IPS DF 4.7 (cell line): ENCODE data around the gene SARS2.
A peak's percentile ranks its signal among the peaks of the same experiment; 100 is the strongest.
"Not testable (repeated sequence)": the region's sequence is repeated elsewhere in the genome, so short reads cannot be mapped to it uniquely, and the experiment has no call there.

Source experiments
- DNase-seq: peaks from one replicate; pipeline ENCODE4 v3.0.0-alpha.2; 2013; ENCODE audit warnings: low spot score; ENCODE audit errors: extremely low read depth

SARS2 gene, protein sequence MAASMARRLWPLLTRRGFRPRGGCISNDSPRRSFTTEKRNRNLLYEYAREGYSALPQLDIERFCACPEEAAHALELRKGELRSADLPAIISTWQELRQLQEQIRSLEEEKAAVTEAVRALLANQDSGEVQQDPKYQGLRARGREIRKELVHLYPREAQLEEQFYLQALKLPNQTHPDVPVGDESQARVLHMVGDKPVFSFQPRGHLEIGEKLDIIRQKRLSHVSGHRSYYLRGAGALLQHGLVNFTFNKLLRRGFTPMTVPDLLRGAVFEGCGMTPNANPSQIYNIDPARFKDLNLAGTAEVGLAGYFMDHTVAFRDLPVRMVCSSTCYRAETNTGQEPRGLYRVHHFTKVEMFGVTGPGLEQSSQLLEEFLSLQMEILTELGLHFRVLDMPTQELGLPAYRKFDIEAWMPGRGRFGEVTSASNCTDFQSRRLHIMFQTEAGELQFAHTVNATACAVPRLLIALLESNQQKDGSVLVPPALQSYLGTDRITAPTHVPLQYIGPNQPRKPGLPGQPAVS

DNA sequence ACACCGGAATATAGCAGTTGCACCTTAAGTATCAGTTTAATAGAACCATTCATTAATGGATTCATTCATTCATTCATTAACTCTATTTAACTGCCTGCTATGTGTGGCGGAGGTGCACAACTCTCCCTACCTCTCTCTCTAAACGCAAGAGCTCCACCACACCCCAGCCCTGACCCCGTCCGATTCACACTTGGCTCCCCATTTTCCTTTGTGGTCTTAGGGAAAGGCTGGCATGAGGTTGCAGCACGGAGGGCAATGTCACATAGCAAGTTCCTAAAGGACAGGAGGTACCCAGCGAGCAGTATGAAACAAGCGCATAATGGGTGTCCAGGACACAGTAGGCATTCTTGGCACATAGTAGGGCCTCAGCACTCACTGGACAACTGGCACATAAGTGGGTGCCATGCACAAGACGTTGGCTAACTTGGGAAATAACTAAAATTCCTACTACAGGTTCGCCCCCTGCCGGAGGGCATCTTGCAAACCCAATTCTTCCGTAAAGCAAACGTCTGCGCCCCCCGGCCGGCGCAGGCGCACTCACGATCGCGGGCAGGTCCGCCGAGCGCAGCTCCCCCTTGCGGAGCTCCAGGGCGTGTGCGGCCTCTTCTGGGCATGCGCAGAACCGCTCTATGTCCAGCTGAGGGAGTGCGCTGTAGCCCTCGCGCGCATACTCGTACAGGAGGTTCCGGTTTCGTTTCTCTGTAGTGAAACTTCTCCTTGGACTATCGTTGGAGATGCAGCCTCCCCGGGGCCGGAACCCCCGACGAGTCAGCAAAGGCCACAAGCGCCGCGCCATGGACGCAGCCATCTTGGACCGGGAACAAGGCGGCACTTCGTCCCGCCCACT lies at the start of gene SARS2:
TSS of gene SARS2 (minus strand) at position 835 of the 847 bp plus-strand sequence. CDS start at position 808, 27 bp downstream.
- peak; percentile 69 for DNase-seq

DNA sequence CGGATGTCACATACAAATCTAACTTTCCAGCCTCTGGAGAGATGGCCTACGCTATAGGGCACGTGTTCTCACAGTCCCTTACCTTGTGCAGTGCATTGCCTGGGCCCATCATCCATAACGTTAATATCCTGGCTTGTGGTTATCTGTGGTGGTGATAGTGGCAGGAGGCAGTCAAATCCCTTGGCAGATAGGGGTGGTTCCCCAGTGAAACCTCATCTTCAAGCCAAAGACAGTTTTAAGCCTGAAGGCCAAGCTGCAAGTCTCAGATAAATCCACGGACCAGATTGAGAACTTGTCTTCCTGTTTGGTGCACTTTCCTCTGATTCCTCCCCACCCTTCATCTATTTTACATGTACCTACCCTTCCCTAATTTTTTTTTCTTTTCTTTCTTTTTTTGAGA lies 49.2 kb upstream of the SARS2 start:
- DNase-seq = no peak

DNA sequence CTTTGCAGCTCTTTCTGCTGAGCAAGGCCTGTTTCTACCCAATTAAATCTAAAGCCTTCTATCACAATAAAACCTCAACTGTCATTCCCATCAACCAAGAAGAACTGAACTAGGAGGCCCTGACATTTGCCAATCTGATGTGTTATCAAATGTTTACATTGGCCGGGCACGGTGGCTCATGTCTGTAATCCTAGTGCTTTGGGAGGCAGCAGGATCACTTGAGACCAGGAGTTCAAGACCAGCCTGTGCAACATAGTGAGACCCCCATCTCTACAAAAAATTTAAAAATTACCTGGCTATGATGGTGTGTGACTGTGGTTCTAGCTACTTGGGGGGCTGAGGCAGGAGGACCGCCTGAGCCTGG lies 47.7 kb upstream of the SARS2 start:
- DNase-seq = no peak

DNA sequence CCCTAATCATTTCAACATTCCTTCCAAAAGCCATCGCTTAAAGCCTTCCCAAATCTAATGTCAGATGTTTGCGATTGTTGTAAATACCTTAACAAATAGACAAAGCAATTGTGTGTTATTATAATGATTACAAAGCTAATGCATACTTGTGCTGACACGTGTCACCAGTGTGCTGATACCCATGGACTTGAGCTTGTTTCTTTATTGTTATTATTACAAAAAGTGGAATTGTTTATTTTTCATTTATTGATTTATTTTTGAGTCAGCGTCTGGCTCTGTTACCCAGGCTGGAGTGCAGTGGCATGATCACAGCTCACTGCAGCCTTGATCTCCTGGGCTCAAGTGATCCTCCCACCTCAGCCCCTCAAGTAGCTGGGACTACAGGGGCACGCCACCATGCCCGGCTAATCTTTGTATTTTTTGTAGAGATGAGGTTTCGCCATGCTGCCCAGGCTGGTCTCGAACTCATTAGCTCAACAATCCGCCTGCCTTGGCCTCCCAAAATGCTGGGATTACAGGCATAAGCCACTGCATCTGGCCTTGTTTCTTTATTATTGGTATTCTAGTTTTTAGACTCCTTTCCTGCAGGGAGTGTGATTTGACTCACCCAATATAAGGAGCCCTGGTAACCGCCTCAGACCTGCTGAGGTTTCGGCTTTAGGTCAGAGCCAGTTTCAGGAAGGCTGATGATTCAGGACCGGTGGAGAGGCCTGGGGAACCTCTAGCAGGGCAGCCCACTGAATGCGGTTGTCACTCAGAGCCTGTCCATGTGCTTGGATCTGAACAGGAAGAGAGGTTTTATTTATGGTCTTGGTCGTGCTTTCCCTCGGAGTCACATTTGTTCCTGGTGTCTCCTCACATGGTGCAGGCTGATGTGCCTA lies 47.1 kb upstream of the SARS2 start:
- no peak for DNase-seq

DNA sequence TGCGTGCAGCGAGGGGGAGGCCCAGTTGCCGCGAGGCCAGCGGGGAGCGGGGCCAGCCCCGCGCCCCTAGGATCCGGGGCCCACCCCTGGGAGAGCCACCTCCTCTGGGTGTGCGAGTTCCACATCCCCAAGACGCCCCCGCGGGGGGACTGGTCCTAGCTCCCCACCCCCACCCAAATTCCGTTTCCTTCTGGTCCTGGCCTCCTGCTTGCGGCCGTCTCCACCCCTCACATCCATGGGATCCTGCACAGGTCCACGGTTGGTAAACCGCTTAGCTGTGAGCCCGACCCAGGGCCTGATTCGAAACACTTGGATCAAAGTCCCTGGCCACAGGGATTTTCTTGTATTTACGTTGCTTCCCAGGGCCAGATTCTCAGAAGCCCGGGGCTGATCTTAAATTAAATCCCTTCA lies 45.3 kb upstream of the SARS2 start:
- no peak for DNase-seq

DNA sequence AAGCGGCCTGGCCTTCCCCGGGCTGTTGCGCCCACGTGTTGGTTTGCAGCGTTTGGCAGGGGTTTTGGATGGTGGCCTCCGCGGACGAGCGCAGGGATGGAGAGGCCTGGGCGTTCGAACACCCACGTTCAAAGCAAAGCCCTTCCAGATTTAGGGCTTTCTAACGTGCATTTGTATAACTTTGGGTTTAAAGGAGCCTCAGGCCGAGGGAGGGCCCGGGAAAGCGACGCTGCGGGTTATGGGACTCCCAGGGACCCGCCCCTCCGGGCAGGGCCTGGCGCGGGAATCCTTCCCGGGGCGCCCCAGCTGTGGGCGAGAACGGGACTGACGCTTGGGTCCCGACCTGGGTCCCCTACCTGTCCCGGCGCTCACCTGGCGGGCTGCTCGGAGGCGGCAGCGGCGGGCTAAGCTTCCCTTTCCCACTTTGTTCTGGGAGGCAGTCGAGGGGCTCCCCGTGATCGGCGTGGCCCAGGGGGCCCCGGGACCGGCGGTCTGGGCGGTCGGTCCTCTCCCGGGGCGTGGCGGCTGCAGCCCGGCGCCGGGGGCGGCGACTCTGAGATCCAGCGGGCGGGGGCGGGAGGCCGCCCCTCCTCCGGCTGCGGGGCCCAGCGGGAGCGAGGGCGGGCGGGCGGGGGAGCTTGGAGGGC lies 44.8 kb upstream of the SARS2 start, which contains the start of gene FBXO17:
TSS of gene FBXO17 (minus strand) at position 529 of the 647 bp plus-strand sequence. CDS start 25,423 bp downstream, outside the sequence.
- no peak for DNase-seq

DNA sequence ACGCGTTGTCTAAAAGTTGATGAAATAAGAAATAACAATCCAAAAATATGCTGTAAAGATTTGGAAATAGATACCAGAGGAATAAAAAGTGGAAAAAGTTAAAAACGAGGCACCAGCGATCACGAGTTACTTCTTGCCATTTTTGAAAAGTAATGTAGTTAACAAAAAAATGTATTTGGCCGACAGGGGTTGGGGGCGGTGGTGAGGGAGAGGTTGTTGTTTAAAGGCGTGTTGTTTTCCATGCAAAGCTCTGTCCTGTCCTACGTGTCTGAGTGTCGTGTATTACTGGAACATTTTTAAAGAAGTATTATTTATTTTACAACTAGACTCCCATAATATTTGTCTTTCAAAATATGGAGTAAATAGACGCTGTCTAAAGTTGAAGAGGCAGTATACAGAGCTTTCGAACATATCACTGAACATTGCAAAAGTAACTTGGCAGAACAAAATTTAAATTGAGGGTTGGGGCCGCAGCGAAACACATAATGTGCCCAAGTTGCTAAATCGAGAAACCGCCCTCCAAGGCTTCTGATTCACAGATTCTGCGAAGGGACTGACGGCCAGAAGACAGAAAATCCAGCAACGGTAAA lies 44.2 kb upstream of the SARS2 start:
- DNase-seq = no peak

DNA sequence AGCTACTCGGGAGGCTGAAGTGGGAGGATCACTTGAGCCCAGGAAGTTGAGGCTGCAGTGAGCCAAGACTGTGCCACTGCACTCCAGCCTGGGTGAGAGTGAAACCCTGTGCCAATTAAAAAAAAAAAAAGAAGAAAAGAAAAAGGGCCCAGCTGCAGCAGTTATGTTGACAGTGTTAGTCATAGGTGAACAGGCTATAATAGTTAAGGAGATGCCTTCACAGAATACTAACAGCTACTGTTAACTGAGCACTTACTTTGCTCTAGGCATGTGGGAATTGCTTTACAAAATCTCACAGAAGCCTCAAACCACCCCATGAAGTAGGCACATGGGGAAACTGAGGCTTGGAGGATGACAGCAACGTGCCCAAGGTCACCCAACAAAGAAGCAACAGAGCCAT lies 41.1 kb upstream of the SARS2 start:
- no peak for DNase-seq

DNA sequence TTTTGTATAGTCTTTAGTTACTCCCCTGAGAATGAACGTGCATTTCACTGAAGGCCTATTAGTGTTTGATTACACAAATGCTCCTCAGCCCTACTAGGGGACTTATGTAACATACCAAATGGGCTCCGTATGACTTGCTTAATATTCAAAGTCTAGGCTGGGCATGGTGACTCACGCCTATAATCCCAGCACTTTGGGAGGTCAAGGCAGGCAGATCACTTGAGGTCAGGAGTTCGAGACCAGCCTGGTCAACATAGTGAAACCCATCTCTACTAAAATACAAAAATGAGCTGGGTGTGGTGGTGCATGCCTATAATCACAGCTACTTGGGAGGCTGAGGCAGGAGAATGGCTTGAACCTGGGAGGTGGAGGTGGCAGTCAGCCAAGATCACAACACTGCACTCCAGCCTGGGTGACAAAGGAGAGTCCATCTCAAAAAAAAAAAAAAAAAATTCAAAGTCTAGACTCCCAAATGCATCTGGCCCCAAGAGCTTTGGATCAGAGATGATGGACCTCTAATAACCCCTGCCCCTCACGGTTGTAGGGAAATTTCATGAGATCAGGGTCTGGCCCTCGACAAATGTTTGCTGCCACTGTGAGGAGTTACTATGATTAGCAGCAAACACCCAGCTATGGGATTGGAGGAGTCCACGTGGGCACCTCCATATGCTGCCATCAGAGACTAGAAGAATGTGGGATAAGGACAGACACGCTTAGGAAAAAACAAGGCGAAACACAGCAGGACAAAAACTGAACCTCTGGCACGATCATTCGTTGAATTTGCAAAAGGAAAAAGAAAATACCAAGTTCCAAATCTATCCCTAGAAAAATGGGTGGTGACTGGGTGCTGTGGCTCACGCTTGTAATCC lies 40.3 kb upstream of the SARS2 start:
- no peak for DNase-seq

DNA sequence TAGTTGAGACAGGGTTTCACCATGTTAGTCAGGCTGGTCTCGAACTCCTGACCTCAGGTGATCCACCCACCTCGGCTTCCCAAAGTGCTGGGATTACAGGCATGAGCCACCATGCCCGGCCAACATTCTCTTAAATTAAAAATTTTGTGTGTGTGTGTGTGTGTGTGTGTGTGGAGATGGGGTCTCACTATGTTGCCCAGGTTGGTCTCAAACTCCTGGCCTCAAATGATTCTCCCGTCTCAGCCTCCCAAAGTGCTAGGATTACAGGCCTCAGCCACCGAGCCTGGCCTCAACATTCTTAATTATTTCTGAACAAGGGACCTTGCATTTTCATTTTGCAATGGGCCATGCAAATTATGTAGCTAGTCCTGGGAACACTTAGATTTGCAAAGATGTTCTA lies 35.6 kb upstream of the SARS2 start:
- DNase-seq = not testable (repeated sequence)

DNA sequence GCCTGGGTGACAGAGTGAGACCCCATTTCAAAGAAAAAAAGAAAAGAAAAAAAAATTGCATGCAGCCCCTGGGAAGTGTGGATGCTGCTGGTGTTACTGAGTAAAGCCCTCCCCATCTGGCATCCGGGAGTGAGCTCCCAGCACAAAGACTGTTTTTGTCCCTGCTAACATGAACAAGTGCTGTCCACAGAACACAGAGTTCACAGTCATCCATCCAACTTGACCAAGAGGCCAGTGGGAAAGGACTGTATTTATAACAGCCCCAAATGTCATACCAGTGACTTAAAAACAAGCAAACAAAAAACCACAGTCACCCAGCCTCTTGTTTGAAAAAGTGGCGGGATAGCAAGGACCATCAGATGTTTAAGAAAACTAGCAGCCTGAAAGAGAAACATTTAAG lies 34.2 kb upstream of the SARS2 start:
- no peak for DNase-seq

DNA sequence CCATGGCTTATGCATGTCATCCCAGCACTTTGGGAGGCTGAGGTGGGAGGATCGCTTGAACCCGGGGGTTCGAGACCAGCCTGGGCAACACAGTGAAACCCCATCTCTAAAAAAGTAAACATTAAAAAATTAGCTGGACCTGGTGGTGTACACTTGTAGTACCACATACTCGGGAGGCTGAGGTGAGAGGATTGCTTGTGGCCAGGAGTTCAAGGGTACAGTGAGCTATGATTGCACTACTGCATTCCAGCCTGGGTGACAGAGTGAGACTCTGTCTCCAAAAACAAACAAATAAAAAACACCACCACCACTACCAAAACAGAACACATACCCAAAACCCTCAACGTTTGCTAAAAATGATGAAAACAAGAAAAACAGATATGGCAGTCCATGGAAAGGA lies 29.1 kb upstream of the SARS2 start:
- no peak for DNase-seq

DNA sequence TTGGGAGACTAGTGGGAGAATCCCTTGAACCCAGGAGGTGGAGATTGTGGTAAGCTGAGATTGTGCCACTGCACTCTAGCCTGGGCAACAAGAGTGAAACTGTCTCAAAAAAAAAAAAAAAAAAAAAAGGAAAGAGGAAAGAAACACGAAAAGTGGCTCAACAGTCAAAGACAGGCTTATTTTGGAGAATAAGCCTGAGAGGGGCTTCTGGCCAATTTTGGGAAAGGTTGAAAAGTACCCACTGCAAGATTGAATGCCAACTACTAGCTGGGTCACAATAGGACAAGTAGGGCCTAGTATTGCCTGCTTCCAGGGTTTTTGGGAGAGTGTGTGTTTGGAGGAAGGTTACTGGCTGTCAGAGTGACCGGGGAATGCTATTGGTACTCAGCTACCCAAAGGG lies 27.7 kb upstream of the SARS2 start:
- no peak for DNase-seq

DNA sequence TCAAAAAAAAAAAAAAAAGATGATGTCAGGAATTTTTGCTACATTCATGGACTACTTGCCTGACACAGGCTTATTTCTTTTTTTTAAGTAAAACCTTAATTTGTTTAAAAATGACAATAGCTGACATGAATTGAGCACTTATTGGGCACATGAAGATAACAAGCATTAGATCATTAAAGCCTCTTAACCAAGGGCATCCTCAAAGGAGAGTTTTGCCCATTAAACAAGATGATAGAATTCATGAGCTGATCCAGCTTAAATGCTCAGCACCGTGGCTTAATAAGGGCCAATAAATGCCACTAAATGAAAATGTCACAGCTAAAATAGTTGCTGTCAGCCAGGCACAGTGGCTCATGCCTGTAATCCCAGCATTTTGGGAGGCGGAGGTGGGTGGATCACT lies 25.7 kb upstream of the SARS2 start:
- no peak for DNase-seq

DNA sequence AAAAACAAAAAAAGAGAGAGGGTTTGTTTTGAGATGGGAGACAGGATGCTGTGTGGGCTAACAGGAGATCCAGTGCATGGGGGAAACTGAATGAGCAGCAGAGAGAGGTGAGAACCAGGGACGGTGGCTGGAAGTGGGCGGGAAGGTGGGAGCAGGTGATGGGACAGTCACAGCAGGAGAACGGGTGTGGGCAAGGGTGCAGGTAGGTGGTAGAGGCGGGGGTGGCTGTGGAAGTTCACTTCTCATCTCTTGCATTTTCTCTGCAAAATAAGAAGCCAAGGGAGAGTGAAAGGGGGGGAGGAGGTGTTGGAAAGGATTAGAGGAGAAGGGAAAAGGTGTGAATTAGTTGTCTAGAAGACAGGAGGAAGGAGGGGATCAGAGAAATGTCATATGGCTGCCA lies 23.1 kb upstream of the SARS2 start:
- DNase-seq = no peak

DNA sequence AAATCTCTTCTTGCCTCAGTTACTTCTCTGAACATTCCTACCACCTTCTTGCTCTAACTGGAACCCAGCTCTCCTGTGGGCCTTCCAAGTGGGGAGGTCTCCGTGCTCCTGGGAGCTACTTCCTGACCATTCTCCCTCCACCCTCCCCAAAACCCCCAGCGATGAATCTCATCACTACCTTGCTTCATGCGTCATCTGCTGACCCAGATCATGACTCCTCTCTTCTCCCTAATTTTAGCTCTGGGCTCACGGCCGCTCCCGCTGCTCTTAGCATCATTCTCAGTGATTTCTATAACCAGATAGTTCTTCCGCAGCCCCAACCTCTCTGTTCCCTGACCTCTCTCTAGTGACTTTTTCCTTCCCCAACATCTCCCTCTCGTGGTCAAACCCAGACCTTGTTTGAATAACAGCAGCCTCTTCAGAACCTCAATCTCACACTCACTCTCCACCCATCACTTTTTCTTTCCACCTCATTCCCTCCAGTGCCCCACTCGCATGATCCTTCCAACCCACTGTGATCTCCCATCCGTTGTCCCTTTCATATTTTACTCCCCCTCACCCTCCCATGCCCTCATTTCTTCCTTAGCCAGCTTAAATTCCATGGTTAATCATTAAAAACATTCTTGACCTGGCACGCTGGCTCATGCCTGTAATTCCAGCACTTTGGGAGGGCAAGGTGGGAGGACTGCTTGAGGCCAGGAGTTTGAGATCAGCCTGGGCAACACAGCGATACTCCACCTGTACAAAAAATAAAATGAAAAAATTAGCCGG lies 22.0 kb upstream of the SARS2 start:
- DNase-seq = no peak

DNA sequence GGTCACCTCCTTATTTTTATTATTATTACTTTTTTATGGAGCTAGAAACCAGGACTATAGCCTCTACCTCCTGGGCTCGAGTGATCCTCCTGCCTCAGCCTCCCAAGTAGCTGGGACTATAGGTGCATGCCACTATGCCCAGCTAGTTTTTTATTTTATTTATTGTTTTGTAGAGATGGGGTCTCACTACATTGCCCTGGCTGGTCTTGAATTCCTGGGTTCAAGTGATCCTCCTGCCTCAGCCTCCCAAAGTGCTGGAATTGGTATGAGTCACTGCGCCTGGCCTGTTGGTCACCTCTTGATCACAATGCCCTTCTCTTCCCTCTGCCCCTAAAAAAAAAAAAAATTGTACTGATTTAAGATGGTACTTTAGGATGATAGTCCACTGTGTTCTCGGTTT lies 20.6 kb upstream of the SARS2 start:
- DNase-seq = no peak

DNA sequence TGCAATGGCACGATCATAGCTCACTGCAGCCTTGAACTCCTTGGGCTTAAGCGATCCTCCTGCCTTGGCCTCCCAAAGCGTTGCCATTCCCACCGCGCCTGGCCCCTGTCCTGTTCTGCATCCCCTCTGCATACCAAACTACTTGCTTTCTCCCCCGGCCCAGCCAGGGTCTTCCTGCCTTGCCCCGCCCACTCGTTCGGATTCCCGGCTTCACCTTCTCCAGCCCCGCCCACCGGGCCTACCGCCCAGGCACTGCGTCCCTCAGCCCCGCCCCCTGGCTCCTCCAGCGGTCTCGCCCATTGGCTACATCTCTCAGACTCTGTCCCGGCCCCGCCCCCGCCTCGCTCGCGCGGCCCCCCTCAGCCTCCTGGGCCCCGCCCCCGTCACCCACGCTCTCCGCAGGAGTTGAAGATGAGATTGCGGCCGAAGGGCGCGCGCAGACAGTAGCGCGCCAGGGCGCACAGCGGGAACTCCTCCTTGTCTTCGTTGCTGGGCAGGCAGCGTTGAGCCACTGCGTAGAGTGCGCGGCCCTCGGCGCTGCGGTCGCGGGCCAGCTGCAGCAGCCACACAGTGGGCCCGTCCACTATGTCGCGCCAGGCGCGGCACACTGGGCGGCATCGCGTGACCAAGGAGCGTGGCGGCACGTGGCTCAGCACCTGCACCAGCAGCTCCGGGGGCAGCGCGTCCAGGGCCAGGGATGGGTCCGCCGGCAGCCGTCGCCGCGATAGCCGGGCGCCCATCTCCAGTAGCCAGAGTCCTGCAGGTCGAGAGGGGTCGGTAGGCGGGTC lies 19.2 kb upstream of the SARS2 start:
- peak; percentile 82 for DNase-seq
